H1 (cell line): ENCODE results near the gene TMEM147. TPM values are rescaled to one million over a fixed set of nuclear protein-coding genes. Genes with fewer than 3 reads are reported as not detected.

ENCODE experiments used
- polyA plus RNA-seq, 7 experiments: library from polyadenylated mRNA; depleted of rRNA in 3 of 7; stranded (reverse) in 5 of 7; unstranded in 2 of 7; fragments of >200 nt in 5 of 7; fragments of 200-250 nt in 2 of 7; gene quantifications; 1 replicate in 5 of 7; 2 replicates in 1 of 7; 4 replicates in 1 of 7; pipeline versions ENCODE4 v1.2.1 to v1.2.3, GENCODE V29; 2011 to 2013; ENCODE audit warnings: missing spikeins in 2 of 7, mixed read lengths in 2 of 7
- total RNA-seq: library from RNA; stranded (reverse); fragmentation: NEBNext Ultra II Directional; extraction: Animal tissue kit (Norgen Biotek cat#: 25700); gene quantifications from 2 replicates; pipeline ENCODE4 v1.2.1, GENCODE V29; 2021
- TF ChIP-seq, protein P1 (sequence below): fragments of 300-600 bp; sonication (generic); IDR thresholded peaks from 2 replicates; pipeline ENCODE4 v1.7.1; 2012; ENCODE audit warnings: low read length, moderate library complexity, mild to moderate bottlenecking, inconsistent platforms; ENCODE audit not compliant: insufficient replicate concordance

TMEM147 gene
- total and polyA plus RNA-seq, 2 of the 8 experiments (the other 6 are each of a cell fraction or from before 2014, with no cell fraction given) = 159 to 418 TPM

DNA sequence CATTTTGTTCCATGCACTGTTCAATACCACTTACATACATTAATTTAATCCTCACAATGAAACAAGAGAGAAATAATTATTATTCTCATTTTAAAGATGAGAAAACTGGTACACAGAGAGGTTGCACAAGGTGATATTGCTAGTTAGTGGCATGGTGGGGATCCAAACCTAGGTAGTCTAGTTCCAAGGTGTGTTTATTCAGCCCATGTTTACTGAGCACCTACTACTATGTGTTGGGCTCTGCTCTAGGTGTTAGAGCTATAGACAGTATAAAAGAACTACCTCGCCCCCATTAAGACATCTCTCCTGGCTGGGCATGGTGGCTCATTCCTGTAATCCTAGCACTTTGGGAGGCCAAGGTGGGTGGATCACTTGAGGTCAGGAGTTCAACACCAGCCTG is 37.3 kb downstream of the TMEM147 start (continued):
- TF ChIP-seq, protein P1, sequence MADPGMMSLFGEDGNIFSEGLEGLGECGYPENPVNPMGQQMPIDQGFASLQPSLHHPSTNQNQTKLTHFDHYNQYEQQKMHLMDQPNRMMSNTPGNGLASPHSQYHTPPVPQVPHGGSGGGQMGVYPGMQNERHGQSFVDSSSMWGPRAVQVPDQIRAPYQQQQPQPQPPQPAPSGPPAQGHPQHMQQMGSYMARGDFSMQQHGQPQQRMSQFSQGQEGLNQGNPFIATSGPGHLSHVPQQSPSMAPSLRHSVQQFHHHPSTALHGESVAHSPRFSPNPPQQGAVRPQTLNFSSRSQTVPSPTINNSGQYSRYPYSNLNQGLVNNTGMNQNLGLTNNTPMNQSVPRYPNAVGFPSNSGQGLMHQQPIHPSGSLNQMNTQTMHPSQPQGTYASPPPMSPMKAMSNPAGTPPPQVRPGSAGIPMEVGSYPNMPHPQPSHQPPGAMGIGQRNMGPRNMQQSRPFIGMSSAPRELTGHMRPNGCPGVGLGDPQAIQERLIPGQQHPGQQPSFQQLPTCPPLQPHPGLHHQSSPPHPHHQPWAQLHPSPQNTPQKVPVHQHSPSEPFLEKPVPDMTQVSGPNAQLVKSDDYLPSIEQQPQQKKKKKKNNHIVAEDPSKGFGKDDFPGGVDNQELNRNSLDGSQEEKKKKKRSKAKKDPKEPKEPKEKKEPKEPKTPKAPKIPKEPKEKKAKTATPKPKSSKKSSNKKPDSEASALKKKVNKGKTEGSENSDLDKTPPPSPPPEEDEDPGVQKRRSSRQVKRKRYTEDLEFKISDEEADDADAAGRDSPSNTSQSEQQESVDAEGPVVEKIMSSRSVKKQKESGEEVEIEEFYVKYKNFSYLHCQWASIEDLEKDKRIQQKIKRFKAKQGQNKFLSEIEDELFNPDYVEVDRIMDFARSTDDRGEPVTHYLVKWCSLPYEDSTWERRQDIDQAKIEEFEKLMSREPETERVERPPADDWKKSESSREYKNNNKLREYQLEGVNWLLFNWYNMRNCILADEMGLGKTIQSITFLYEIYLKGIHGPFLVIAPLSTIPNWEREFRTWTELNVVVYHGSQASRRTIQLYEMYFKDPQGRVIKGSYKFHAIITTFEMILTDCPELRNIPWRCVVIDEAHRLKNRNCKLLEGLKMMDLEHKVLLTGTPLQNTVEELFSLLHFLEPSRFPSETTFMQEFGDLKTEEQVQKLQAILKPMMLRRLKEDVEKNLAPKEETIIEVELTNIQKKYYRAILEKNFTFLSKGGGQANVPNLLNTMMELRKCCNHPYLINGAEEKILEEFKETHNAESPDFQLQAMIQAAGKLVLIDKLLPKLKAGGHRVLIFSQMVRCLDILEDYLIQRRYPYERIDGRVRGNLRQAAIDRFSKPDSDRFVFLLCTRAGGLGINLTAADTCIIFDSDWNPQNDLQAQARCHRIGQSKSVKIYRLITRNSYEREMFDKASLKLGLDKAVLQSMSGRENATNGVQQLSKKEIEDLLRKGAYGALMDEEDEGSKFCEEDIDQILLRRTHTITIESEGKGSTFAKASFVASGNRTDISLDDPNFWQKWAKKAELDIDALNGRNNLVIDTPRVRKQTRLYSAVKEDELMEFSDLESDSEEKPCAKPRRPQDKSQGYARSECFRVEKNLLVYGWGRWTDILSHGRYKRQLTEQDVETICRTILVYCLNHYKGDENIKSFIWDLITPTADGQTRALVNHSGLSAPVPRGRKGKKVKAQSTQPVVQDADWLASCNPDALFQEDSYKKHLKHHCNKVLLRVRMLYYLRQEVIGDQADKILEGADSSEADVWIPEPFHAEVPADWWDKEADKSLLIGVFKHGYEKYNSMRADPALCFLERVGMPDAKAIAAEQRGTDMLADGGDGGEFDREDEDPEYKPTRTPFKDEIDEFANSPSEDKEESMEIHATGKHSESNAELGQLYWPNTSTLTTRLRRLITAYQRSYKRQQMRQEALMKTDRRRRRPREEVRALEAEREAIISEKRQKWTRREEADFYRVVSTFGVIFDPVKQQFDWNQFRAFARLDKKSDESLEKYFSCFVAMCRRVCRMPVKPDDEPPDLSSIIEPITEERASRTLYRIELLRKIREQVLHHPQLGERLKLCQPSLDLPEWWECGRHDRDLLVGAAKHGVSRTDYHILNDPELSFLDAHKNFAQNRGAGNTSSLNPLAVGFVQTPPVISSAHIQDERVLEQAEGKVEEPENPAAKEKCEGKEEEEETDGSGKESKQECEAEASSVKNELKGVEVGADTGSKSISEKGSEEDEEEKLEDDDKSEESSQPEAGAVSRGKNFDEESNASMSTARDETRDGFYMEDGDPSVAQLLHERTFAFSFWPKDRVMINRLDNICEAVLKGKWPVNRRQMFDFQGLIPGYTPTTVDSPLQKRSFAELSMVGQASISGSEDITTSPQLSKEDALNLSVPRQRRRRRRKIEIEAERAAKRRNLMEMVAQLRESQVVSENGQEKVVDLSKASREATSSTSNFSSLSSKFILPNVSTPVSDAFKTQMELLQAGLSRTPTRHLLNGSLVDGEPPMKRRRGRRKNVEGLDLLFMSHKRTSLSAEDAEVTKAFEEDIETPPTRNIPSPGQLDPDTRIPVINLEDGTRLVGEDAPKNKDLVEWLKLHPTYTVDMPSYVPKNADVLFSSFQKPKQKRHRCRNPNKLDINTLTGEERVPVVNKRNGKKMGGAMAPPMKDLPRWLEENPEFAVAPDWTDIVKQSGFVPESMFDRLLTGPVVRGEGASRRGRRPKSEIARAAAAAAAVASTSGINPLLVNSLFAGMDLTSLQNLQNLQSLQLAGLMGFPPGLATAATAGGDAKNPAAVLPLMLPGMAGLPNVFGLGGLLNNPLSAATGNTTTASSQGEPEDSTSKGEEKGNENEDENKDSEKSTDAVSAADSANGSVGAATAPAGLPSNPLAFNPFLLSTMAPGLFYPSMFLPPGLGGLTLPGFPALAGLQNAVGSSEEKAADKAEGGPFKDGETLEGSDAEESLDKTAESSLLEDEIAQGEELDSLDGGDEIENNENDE = no peak
- TF ChIP-seq, all 59 proteins: peak for 0
